Right lobe of liver (tissue), 6 donors: Measurements from ENCODE around the gene SLC4A9. TPM values are rescaled to one million over a fixed set of nuclear protein-coding genes. Genes with fewer than 3 reads are reported as not detected.

Experiments
- ATAC-seq, 4 donors: fragments of 200-7000 bp; cut with Tn5 transposase; one replicate each; pipeline ENCODE4 v1.9.1; 2020; ENCODE audit warnings: mild to moderate bottlenecking in 4 of 4, moderate library complexity in 4 of 4
- DNase-seq, 3 donors: peaks; one replicate each; pipeline ENCODE4 v3.0.0-alpha.2; 2020
- H3K27ac ChIP-seq, 3 donors: fragments of 200-600 bp; one replicate each; pipeline ENCODE4 v1.8.0; 2022
- H3K27me3 ChIP-seq, 2 donors: fragments of 200-600 bp; one replicate each; pipeline ENCODE4 v1.8.0; 2022
- H3K36me3 ChIP-seq, 4 donors: fragments of 200-600 bp; sonication (generic) in 1 of 4; one replicate each; pipeline versions ENCODE4 v1.5.1 to v1.8.0; 2017 to 2022; ENCODE audit warnings: control low read depth in 1 of 4
- H3K4me1 ChIP-seq, 4 donors: fragments of 200-600 bp; sonication (generic) in 1 of 4; one replicate each; pipeline versions ENCODE4 v1.5.1 to v1.8.0; 2017 to 2022; ENCODE audit warnings: control low read depth in 1 of 4
- H3K4me3 ChIP-seq, 3 donors: fragments of 200-600 bp; one replicate each; pipeline ENCODE4 v1.8.0; 2022
- H3K9me3 ChIP-seq, 4 donors: fragments of 200-600 bp; sonication (generic) in 1 of 4; one replicate each; pipeline versions ENCODE4 v1.5.1 to v1.8.0; 2017 to 2022; ENCODE audit warnings: control low read depth in 1 of 4
- CTCF ChIP-seq, 4 donors: fragments of 200-600 bp in 3 of 4; fragments of 450-650 bp in 1 of 4; IDR thresholded peaks; one replicate each; pipeline versions ENCODE4 v1.5.1 to v1.8.0; 2016 to 2022; ENCODE audit warnings: antibody characterized with exemption in 4 of 4, mild to moderate bottlenecking in 2 of 4
- POLR2A ChIP-seq: fragments of 450-650 bp; IDR thresholded peaks from one replicate; pipeline ENCODE4 v1.6.1; 2017; ENCODE audit warnings: antibody characterized with exemption, mild to moderate bottlenecking
- WGBS: methylation state at CpG from one replicate; pipeline ENCODE4 v1.1.6; 2018; ENCODE audit warnings: low coverage, low lambda C conversion rate; ENCODE audit not compliant: insufficient coverage; ENCODE audit errors: missing lambda C conversion rate; 5-methylcytosine and 5-hydroxymethylcytosine counted together
- intact Hi-C, 2 donors: fragments of 100-400 bp; cut with DNase I; formaldehyde crosslinking; loops; one replicate each; pipeline versions ENCODE4 v1.11.2 to v1.14.1; 2022
- total RNA-seq, 6 experiments: library from RNA; depleted of rRNA in 2 of 6; stranded (reverse); fragments of >200 nt in 2 of 6; fragmentation: NEBNext Ultra II Directional in 3 of 6; extraction: Animal tissue kit (Norgen Biotek cat#: 25700) in 3 of 6; gene quantifications; one replicate each; pipeline versions ENCODE4 v1.1.0 to v1.2.4, GENCODE V29; 2016 to 2023
- donor health status: DM: no; HTN: yes; CAD: no.
- donor health status: DM: no; HTN: no; CAD: no.
- donor health status: DM: no; HTN: no; CAD: no.
- donor health status: DM: no; HTN: yes; CAD: no.
- donor health status: DM: no; HTN: yes; CAD: no.

SLC4A9 gene
- total RNA-seq, 6 experiments from 2014 or later = not detected

GRCh38 chr5:140402258-140403074, 42.5 kb downstream of the SLC4A9 start:
- 2% methylated on average over 17 of the region's 36 CpGs for WGBS
- no peaks in the 10 kb centered on the region for H3K9me3 ChIP-seq
- H3K27ac ChIP-seq = peak overlapping the region; percentile 89 to 91 (median 91)
- no peak for TF ChIP-seq POLR2A
- no peak for TF ChIP-seq CTCF (IDR thresholded peaks at IDR 0.05)
- no peaks in the 10 kb centered on the region for H3K36me3 ChIP-seq
- H3K4me3 ChIP-seq = peak overlapping the region; percentile 83 to 99 (median 98)
- intact Hi-C loops = no loop called here
- no peaks in the 10 kb centered on the region for H3K27me3 ChIP-seq
- peak in 3 of 4 donors; percentile 3 to 6 (median 3) for ATAC-seq
- DNase-seq = peak in 2 of 3 donors; percentile 50 to 58
- peaks cover 0 to 22% (median 0%) of the 10 kb centered on the region in 4 donors for H3K4me1 ChIP-seq

DNA sequence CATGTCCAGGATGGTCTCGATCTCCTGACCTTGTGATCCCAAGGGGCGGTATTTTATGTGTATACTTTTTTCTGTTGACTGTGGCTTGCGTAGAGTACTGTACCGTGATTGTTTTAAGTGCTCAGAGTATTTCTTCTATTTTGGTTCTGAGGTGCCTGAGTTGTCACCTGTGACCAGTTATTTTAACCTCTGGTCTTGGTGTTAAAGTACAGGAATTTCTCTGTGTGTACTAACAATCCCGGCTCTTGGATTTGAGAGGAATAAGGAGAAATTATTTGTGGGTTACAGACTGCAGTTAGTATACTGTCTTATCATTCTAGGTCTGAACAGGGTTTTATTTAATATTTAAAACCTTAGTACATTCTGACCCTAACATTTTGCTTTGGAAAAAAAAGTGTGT, 43.6 kb downstream of the SLC4A9 start:
- H3K4me3 ChIP-seq = peak overlapping the region; percentile 83 to 99 (median 98)
- intact Hi-C loops = no loop called here
- H3K27me3 ChIP-seq = no peaks in the 10 kb centered on the region
- no peak for TF ChIP-seq POLR2A
- no peak for TF ChIP-seq CTCF (IDR thresholded peaks at IDR 0.05)
- no peaks in the 10 kb centered on the region for H3K36me3 ChIP-seq
- WGBS = 14% methylated on average over 5 of the region's 5 CpGs
- no peak for ATAC-seq
- H3K27ac ChIP-seq = peak overlapping the region in 2 of 3 donors; percentile 89 to 91
- no peak for DNase-seq
- no peaks in the 10 kb centered on the region for H3K9me3 ChIP-seq
- peaks cover 0 to 26% (median 2%) of the 10 kb centered on the region in 4 donors for H3K4me1 ChIP-seq

- H3K4me1 ChIP-seq = peaks cover 0 to 41% (median 15%) of the 10 kb centered on the region in 4 donors
- H3K36me3 ChIP-seq = no peaks in the 10 kb centered on the region
- no peaks in the 10 kb centered on the region for H3K27me3 ChIP-seq
- intact Hi-C loops = no loop called here
- peak; percentile 79 to 89 (median 84) for ATAC-seq
- WGBS = 35% methylated on average over 4 of the region's 4 CpGs
- no peaks in the 10 kb centered on the region for H3K9me3 ChIP-seq
- no peak overlapping the region for H3K4me3 ChIP-seq
- no peak for DNase-seq
- TF ChIP-seq CTCF (IDR thresholded peaks at IDR 0.05) (peak; percentile 18 to 36 (median 27)), POLR2A (no peak)
- no peak overlapping the region for H3K27ac ChIP-seq
Observed at GRCh38 chr5:140408750-140409241, 48.8 kb downstream of the SLC4A9 start.

- H3K4me3 ChIP-seq = no peak overlapping the region
- H3K4me1 ChIP-seq = peaks cover 0 to 31% (median 14%) of the 10 kb centered on the region in 4 donors
- TF ChIP-seq POLR2A = no peak
- TF ChIP-seq CTCF (IDR thresholded peaks at IDR 0.05) = no peak
- WGBS = 80% methylated on average over 1 of the region's 1 CpG
- H3K27ac ChIP-seq = no peak overlapping the region
- ATAC-seq (no peak), DNase-seq (no peak)
- no peaks in the 10 kb centered on the region for H3K36me3 ChIP-seq
- no peaks in the 10 kb centered on the region for H3K9me3 ChIP-seq
- intact Hi-C loops = no loop called here
- no peaks in the 10 kb centered on the region for H3K27me3 ChIP-seq
Observed at GRCh38 chr5:140413230-140413629, 53.2 kb downstream of the SLC4A9 start.
